IPS-NIHi11 (cell line): ENCODE measurements around the gene FNDC10.
A peak's percentile ranks its signal among the peaks of the same experiment; 100 is the strongest.

Experiments used
- DNase-seq: peaks from one replicate; pipeline ENCODE4 v3.0.0; 2012; ENCODE audit warnings: mixed read lengths, low spot score

Gene FNDC10

DNA sequence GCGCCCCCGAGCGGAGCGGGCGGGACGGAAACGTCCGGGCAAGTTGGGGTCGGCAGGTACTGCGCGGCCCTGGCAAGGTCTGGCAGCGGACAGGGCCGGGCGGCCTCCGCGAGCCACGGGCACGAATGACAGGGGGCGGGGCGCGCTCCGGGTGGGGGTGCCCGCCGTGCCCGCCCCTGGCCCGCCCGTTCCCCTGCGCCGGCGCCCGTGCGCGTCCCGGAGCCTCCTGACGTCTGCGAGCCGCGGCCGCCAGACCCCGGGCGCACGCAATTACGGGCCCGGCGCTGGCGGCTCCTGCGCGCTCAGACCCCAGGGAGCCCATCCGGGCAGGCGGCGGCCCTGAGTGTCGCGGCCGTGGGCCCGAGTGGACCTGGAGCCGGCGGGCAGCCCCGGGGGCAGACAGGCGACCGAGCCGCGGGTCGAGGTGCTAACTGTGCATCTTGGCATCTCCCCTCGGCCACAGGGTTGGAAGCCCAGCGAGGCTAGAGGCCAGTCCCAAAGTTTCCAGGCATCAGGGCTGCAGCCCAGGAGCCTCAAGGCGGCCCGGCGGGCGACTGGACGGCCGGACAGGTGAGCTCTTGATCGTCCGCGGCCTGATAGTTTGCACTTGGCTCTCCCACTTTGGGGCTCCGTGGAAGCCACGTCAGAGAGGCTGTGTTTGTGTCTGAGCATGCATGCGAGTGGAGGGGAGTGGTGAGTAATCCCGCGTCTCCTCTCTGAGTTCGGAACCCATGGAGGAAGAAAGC, 16.3 kb upstream of the FNDC10 start:
- DNase-seq: peak; percentile 79

GRCh38 chr1:1615256-1616044, 15.5 kb upstream of the FNDC10 start, which contains the start of gene MIB2:
TSS of gene MIB2 (plus strand) at chr1:1615500. CDS start at chr1:1623453, 7,953 bp downstream.
- peak; percentile 100 for DNase-seq

GRCh38 chr1:1614954-1615255, 15.0 kb upstream of the FNDC10 start:
- no peak for DNase-seq

DNA sequence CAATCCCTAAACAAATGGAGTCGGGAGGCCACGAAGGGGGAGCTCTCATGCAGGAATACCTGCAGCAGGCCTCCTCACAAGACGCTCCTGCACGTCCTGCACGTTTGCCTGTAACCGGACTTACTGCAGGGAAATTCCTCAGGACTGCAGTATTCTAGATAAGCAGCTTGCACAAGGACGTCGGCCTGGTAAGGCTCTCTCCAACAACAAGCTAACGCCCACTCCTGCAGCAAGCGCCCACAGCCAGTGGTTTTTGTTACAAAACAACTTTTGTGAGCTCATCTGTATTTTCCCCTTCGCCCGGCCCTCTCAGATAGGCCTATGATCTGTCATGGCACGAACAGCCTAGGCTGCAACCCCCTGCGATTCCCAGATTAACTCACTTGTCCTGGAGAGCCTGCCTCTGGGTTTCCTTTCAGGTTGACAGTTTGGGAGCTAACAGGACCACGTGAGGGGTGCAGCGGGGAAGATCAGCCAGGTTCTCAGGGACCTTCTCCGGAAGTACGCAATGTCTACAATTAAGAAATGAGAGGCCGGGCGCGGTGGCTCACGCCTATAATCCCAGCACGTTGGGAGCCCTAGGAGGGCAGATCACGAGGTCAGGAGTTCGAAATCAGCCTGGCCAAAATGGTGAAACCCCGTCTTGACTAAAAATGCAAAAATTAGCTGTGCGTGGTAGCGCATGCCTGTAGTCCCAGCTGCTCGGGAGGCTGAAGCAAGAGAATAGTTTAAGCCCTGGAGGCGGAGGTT, 14.4 kb upstream of the FNDC10 start:
- DNase-seq: no peak

GRCh38 chr1:1613509-1614082, 13.7 kb upstream of the FNDC10 start:
- no peak for DNase-seq

DNA sequence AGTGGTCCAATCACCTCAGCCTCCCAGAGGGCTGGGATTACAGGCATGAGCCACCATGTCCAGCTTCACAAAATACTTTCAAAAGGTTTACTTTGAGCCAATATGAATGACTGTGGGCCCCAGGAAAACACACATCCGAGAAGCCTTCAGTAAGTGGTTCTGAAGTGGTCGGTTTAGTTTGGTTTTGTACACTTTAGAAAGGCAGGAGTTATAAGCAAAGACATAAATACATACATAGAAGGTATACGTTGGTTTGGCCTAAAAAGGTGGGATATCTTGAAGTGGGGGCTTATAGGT, 12.1 kb upstream of the FNDC10 start:
- DNase-seq: no peak

GRCh38 chr1:1610796-1611195, 10.9 kb upstream of the FNDC10 start:
- DNase-seq: no peak

DNA sequence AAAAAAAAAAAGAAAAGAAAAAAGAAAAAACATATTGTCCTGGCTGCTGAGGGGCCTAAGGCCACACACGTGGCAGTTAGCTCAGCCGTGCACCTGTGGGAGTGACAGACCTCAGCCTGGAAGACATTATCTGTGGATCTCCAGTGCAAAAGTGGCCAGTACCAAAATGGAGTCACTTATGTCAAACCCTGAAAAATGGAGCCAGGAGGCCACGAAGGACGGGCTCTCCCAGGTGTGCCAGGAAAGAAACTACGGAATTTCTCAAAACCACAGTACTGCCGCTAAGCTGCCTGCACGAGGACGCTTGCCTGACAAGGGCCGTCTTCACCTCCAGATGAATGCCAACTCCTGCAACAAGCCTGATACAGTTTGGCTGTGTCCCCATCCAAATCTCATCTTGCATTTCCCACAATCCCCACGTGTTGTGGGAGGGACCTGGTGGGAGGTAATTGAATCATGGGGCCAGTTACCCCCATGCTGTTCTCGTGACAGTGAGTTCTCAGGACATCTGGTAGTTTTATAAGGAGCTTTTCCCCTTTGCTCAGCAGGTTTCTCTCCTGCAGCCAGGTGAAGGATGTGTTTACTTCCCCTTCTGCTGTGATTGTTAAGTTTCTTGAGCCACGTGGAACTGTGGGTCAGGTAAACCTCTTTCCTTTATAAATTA, 10.0 kb upstream of the FNDC10 start:
- DNase-seq: no peak

- no peak for DNase-seq
Measured at GRCh38 chr1:1606232-1606631, 6.3 kb upstream of the FNDC10 start.

DNA sequence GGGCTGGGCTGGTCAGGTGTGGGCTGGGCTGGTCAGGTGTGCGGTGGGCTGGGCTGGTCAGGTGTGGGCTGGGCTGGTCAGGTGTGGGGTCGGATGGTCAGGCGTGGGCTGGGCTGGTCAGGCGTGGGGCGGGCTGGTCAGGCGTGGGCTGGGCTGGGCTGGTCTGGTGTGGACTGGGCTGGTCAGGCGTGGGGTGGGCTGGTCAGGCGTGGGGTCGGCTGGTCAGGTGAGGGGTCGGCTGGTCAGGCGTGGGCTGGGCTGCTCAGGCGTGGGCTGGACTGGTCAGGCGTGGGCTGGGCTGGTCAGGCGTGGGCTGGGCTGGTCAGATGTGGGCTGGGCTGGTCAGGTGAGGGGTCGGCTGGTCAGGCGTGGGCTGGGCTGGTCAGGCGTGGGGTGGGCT, 5.8 kb upstream of the FNDC10 start:
- no peak for DNase-seq

DNA sequence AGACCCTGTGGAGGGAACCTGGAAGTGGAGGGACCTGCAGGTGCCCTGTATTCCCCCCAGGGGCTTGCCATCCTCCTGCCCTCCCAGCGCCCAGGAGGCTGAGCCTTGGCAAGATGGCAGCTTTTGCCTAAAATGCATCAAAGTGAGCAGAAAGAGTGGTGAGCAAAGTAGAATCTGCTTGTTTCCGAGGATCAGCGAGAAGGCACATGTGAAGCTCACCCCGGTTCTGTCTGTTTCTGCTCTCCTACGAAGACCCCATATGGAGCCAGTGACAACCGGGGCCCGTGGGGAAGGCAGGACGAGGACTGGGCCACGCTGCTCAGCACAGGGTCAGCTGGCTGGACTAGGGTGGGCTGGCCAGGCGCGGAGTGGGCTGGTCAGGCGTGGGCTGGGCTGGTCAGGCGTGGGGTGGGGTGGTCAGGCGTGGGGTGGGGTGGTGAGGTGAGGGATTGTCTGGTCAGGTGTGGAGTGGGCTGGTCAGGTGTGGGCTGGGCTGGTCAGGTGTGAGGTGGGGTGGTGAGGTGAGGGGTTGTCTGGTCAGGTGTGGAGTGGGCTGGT, 5.2 kb upstream of the FNDC10 start:
- DNase-seq: no peak

- no peak for DNase-seq
Measured at GRCh38 chr1:1604374-1605033, 4.6 kb upstream of the FNDC10 start.

- DNase-seq: no peak
Measured at GRCh38 chr1:1603671-1604373, 3.9 kb upstream of the FNDC10 start.

DNA sequence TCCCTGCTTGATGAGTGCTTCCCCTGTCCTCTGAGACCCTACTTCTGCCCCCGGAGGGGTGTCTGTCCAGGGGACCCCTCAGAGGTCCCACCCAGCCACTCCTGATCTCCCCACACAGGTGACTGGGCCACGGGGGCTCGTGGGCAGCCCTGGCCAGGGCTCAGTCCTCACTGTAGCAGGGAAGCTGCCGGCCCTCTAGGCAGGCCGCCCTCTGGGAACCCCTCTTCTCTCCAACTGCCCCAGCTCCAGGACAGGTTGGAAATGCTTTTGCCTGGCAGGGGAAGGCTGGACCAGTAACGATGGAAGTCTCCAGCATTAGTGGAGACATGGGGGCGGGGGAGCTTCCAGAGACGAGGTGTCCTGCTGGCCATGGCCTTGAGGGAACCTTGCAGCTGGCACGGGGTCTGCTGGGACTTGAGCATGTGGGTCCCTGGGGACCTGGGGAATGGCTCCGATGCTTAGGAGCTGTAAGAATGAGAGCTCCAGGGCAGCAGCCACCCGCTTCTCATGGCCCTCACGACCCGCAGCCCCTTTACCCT, 3.1 kb upstream of the FNDC10 start:
- no peak for DNase-seq

DNA sequence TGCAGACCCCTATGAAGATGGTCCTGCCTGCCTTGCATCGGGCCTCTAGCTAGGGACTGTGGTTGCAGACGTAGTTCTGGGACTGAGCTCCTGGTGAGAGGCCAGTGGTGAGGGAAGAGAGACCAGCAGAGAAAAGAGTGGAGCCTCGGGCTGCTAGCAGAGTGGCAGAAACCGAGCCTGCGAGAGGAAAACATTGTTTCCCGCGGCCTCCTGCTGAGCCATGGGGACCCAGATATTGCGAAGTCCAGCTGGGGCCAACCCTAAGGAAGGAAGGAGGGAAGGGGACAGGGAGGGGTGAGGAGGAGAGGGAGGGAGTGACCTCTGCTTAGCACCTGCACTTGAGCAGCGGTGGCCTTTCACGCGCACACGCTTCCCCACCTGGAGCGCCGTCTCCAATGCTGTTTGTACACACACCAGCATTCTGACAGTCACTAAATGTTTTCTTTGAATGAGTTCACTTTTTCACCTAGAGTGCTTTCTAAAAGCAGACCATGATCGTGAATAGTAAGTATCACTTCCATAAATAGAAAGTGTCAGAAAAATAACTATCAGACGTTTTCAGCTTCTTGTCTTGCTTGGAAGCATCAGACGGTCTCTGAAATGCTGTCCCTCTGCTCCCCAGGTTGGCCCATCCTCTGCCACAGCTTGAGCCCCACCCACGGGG, 2.5 kb upstream of the FNDC10 start:
- DNase-seq: no peak

- DNase-seq: no peak
Measured at GRCh38 chr1:1601564-1602303, 1.8 kb upstream of the FNDC10 start.

GRCh38 chr1:1600861-1601563, 1.1 kb upstream of the FNDC10 start:
- no peak for DNase-seq
